Activated T-helper 1 cell treated with Interleukin-2 at 50 U/mL for 16 hours (primary cell): ENCODE data around the gene COL15A1.

Experiments used
- DNase-seq: peaks from one replicate; pipeline ENCODE4 v3.0.0-alpha.2; 2020; ENCODE audit warnings: low read depth

COL15A1 gene

DNA sequence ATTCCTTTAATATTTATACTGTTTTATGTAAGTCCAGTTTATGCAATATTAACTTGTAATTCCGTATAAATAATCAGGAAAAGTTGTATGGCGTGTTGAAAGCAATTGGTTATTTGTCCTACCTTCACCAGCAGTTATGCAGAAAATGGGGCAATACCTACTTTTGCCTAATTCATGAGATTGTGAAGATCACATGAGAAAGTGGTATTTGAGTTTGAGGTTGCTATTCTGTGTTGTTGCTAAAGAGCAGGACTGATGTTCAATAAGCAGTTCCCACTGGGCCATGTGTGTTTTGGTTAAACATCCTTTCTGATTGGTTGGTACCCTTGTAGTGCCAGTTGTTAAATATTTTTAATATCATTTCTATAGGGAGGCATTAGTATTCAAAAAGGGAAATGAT lies 164.4 kb downstream of the COL15A1 start:
- no peak for DNase-seq

- no peak for DNase-seq
Measured at GRCh38 chr9:99109522-99109921, 165.8 kb downstream of the COL15A1 start.

DNA sequence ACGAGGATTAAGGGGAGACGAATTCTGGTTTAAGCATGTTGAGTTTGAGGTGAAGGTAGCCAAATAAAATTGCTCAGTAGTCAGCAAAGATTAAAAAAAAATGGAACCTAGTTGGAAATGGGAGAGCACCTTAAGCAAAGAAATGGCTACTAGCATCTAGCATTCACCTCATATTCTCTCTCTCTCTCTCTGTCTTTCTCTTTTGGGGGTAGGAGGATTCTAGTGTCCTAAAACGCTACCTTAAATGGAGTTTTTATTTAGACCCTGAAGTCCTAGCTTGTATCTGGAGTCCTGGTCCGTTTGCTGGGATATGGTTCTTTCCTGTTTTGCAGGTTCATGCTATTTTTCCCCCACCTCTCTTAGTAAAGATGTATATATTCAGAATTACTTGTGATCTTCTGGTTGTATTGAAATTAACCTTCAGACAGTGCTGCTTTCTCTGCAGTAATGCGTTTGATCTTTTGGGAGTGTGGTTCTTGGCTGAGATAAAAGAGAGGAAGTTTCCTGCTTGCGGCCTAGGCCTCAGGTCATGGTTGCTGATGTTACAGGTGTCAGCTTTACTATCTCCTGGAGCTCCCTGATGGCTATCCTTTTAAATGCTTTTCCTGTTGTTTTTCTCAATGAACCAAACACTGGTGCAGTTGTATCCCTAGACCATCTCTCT lies 169.2 kb downstream of the COL15A1 start:
- peak; percentile 34 for DNase-seq

- DNase-seq = no peak
Measured at GRCh38 chr9:99113414-99114048, 169.8 kb downstream of the COL15A1 start.

- DNase-seq = no peak
Measured at GRCh38 chr9:99114049-99114440, 170.3 kb downstream of the COL15A1 start.

DNA sequence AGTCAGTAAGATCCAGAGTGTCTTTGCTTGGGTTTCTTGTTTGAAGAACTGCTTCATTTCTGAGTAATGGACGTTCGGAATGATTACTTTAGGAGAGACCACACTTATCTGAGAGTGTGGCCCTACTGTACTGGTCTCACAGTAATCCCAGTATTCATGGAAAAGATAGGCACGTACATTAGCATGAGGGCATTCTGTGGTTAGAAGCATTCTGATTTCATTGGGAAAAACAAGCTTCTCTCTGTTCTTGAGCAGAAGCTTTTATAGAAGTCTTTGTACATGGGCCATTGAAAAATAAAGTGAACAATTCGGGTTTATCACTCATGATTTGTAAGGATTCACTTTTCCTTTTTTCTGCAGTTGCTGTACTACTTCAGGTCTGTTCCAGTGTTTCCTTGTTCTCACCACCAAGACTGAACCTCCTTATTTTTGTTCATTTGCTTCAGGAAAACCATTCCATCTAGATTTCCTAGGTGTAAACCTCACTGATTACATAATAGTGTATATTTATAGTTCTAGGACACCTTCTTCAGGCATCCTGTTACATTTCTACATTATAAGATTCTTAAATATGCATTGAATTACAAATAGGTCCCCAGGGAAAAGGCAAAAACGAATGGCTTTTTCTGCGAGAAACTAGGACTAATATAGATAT lies 171.3 kb downstream of the COL15A1 start:
- no peak for DNase-seq

- DNase-seq = no peak
Measured at GRCh38 chr9:99116003-99116411, 172.3 kb downstream of the COL15A1 start.

- DNase-seq = peak; percentile 25
Measured at GRCh38 chr9:99118782-99119466, 175.2 kb downstream of the COL15A1 start.

GRCh38 chr9:99119976-99120655 lies 176.4 kb downstream of the COL15A1 start:
- DNase-seq = no peak
